H1 (cell line): Measurements from ENCODE around the gene GRM4. TPM values are rescaled to one million over a fixed set of nuclear protein-coding genes. Genes with fewer than 3 reads are reported as not detected.

Source experiments
- CTCF ChIA-PET: fragments of 300-600 bp; sonication (Branson Sonifier 250); formaldehyde crosslinking; loops from one replicate; lab custom pipeline; 2021; ENCODE audit not compliant: partially characterized antibody; lab: Charles Lee
- POLR2A ChIA-PET: fragments of 300-600 bp; sonication (Branson Sonifier 250); formaldehyde crosslinking; loops from one replicate; lab custom pipeline; 2021; ENCODE audit warnings: inconsistent platforms; ENCODE audit not compliant: partially characterized antibody; lab: Charles Lee
- DNase-seq, 2 experiments: peaks; one replicate each; pipeline versions ENCODE4 v3.0.0 to v3.0.0-alpha.2; 2010 to 2022; ENCODE audit warnings: low spot score in 2 of 2, low read depth in 1 of 2, mixed read lengths in 1 of 2
- FAIRE-seq: peaks from 2 replicates; lab custom pipeline; 2011; peaks lifted over from hg19 to GRCh38; lab: Jason Lieb, UNC
- H2AFZ ChIP-seq: 2 replicates; pipeline ENCODE4 v1.8.1; 2012; ENCODE audit warnings: low read length, inconsistent platforms
- H2AK5ac ChIP-seq: 2 replicates; pipeline ENCODE4 v1.6.1; 2013; ENCODE audit warnings: low read depth, low read length
- H2BK120ac ChIP-seq: replicated peaks from 2 replicates; pipeline ENCODE3; 2013; ENCODE audit warnings: low read depth, low read length, inconsistent platforms
- H2BK12ac ChIP-seq: 2 replicates; pipeline ENCODE4 v1.6.1; 2013; ENCODE audit warnings: low read depth, low read length
- H2BK15ac ChIP-seq: 2 replicates; pipeline ENCODE4 v1.6.1; 2013; ENCODE audit warnings: low read length
- H2BK20ac ChIP-seq: 2 replicates; pipeline ENCODE4 v1.6.1; 2013; ENCODE audit warnings: low read length
- H2BK5ac ChIP-seq: 2 replicates; pipeline ENCODE4 v1.6.1; 2013; ENCODE audit warnings: low read depth, low read length
- H3K14ac ChIP-seq: 2 replicates; pipeline ENCODE4 v1.6.1; 2013; ENCODE audit warnings: inconsistent platforms; ENCODE audit not compliant: insufficient read length
- H3K18ac ChIP-seq: 2 replicates; pipeline ENCODE4 v1.6.1; 2013; ENCODE audit warnings: low read length; ENCODE audit errors: extremely low read depth
- H3K23ac ChIP-seq: 2 replicates; pipeline ENCODE4 v1.6.1; 2013; ENCODE audit warnings: inconsistent platforms; ENCODE audit not compliant: insufficient read length
- H3K23me2 ChIP-seq: 2 replicates; pipeline ENCODE4 v1.6.1; 2013; ENCODE audit warnings: low read depth, low read length
- H3K27ac ChIP-seq: 2 replicates; pipeline ENCODE4 v1.6.1; 2011; ENCODE audit warnings: low read depth, low read length, inconsistent platforms
- H3K27me3 ChIP-seq, 4 experiments: replicated peaks in 1 of 4; 1 replicate in 1 of 4; 2 replicates in 3 of 4; pipeline versions ENCODE4 v1.6.1 to v1.8.1; 2011 to 2013; ENCODE audit warnings: low read length in 3 of 4, mild to moderate bottlenecking in 3 of 4, inconsistent platforms in 2 of 4, mixed read lengths in 2 of 4, moderate library complexity in 1 of 4; ENCODE audit not compliant: control insufficient read depth in 3 of 4, insufficient read depth in 3 of 4; ENCODE audit errors: extremely low read depth in 1 of 4
- H3K36me3 ChIP-seq, 4 experiments: 2 replicates each; pipeline versions ENCODE4 v1.6.1 to v1.8.1; 2011 to 2013; ENCODE audit warnings: mild to moderate bottlenecking in 4 of 4, low read length in 3 of 4, moderate library complexity in 2 of 4, control low read depth in 1 of 4, inconsistent platforms in 1 of 4; ENCODE audit not compliant: insufficient read depth in 4 of 4, control insufficient read depth in 2 of 4
- H3K4ac ChIP-seq: replicated peaks from 2 replicates; pipeline ENCODE3; 2013; ENCODE audit warnings: low read length, low read depth, mixed read lengths, inconsistent platforms; ENCODE audit not compliant: insufficient read length
- H3K4me1 ChIP-seq, 4 experiments: replicated peaks in 1 of 4; 1 replicate in 1 of 4; 2 replicates in 3 of 4; pipeline versions ENCODE4 v1.6.1 to v1.8.1; 2011 to 2013; ENCODE audit warnings: low read length in 3 of 4, inconsistent platforms in 2 of 4, mixed read lengths in 1 of 4; ENCODE audit not compliant: insufficient read depth in 4 of 4, control insufficient read depth in 3 of 4
- H3K4me2 ChIP-seq, 2 experiments: 2 replicates each; pipeline versions ENCODE4 v1.6.1 to v1.8.1; 2011 to 2013; ENCODE audit warnings: low read depth in 2 of 2, low read length in 2 of 2, control low read depth in 1 of 2, inconsistent platforms in 1 of 2, mild to moderate bottlenecking in 1 of 2; ENCODE audit not compliant: insufficient read depth in 1 of 2
- H3K4me3 ChIP-seq, 4 experiments: fragments of 200-600, 300-600 bp in 1 of 4; sonication (generic), shearing (Covaris generic), sonication (Bioruptor Twin) in 1 of 4; 2 replicates each; pipeline versions ENCODE4 v1.5.1 to v1.8.1; 2011 to 2016; ENCODE audit warnings: low read length in 4 of 4, low read depth in 3 of 4, control low read depth in 2 of 4, inconsistent platforms in 2 of 4, mild to moderate bottlenecking in 2 of 4, mixed read lengths in 1 of 4, moderate library complexity in 1 of 4; ENCODE audit not compliant: insufficient read depth in 2 of 4; ENCODE audit errors: extremely low read depth in 1 of 4
- H3K56ac ChIP-seq: replicated peaks from 2 replicates; pipeline ENCODE3; 2013; ENCODE audit warnings: low read depth, mild to moderate bottlenecking, mixed read lengths, low read length, inconsistent platforms; ENCODE audit not compliant: insufficient read length
- H3K79me1 ChIP-seq: 2 replicates; pipeline ENCODE4 v1.6.1; 2013; ENCODE audit warnings: low read depth, low read length, control low read depth
- H3K79me2 ChIP-seq, 2 experiments: 2 replicates each; pipeline versions ENCODE4 v1.6.1 to v1.8.1; 2012 to 2013; ENCODE audit warnings: low read length in 2 of 2, mild to moderate bottlenecking in 2 of 2, inconsistent platforms in 1 of 2; ENCODE audit not compliant: insufficient read depth in 2 of 2, control insufficient read depth in 1 of 2
- H3K9ac ChIP-seq, 4 experiments: replicated peaks in 1 of 4; 1 replicate in 1 of 4; 2 replicates in 3 of 4; pipeline versions ENCODE4 v1.6.1 to v1.8.1; 2011 to 2013; ENCODE audit warnings: low read depth in 3 of 4, low read length in 3 of 4, control low read depth in 2 of 4, mild to moderate bottlenecking in 2 of 4, moderate library complexity in 2 of 4, inconsistent platforms in 1 of 4; ENCODE audit errors: extremely low read depth in 1 of 4
- H3K9me3 ChIP-seq, 2 experiments: 2 replicates each; pipeline versions ENCODE4 v1.6.1 to v1.8.1; 2012 to 2013; ENCODE audit warnings: mild to moderate bottlenecking in 2 of 2, moderate library complexity in 2 of 2, control low read depth in 1 of 2, inconsistent platforms in 1 of 2, low read depth in 1 of 2, low read length in 1 of 2, mixed read lengths in 1 of 2; ENCODE audit not compliant: insufficient read depth in 2 of 2
- H4K20me1 ChIP-seq, 2 experiments: replicated peaks in 1 of 2; 2 replicates each; pipeline versions ENCODE3 to v1.8.1; 2011 to 2013; ENCODE audit warnings: inconsistent platforms in 2 of 2, low read length in 2 of 2, mild to moderate bottlenecking in 1 of 2; ENCODE audit not compliant: insufficient read depth in 2 of 2, control insufficient read depth in 1 of 2
- H4K5ac ChIP-seq: 2 replicates; pipeline ENCODE4 v1.6.1; 2013; ENCODE audit warnings: low read length, low read depth, mixed read lengths, inconsistent platforms; ENCODE audit not compliant: insufficient read length
- H4K8ac ChIP-seq: 2 replicates; pipeline ENCODE4 v1.8.0; 2013; ENCODE audit warnings: mild to moderate bottlenecking, moderate library complexity, low read length, inconsistent platforms; ENCODE audit not compliant: insufficient read depth; ENCODE audit errors: extremely low read depth
- H4K91ac ChIP-seq: replicated peaks from 2 replicates; pipeline ENCODE3; 2013; ENCODE audit warnings: low read length, mixed read lengths, inconsistent platforms; ENCODE audit not compliant: insufficient read length
- JUND ChIP-seq: IDR thresholded peaks from 2 replicates; pipeline ENCODE4 v1.6.1; 2011; ENCODE audit warnings: mild to moderate bottlenecking, improper control_type of control experiment, low read length
- NRF1 ChIP-seq: IDR thresholded peaks from 2 replicates; pipeline ENCODE4 v1.6.1; 2011; ENCODE audit warnings: mild to moderate bottlenecking, low read depth, low read length, improper control_type of control experiment
- PHF8 ChIP-seq: fragments of 200-600 bp; sonication (generic); conservative IDR thresholded peaks from 2 replicates; pipeline ENCODE4 v1.7.1; 2012; ENCODE audit warnings: low read depth, mild to moderate bottlenecking, inconsistent platforms, low read length, moderate library complexity
- SRF ChIP-seq: IDR thresholded peaks from 2 replicates; pipeline ENCODE4 v1.6.1; 2011; ENCODE audit warnings: mild to moderate bottlenecking, low read depth, low read length, moderate library complexity
- WGBS, 2 experiments: shearing (Covaris generic) in 1 of 2; methylation state at CpG; one replicate each; pipeline versions ENCODE4 v1.1.6 to v1.1.7; 2013 to 2015; ENCODE audit warnings: low lambda C conversion rate in 2 of 2, mixed read lengths in 2 of 2, inconsistent platforms in 1 of 2, low coverage in 1 of 2, missing lambda C conversion rate in 1 of 2; ENCODE audit not compliant: insufficient replicate concordance in 2 of 2, insufficient coverage in 1 of 2, insufficient read length in 1 of 2; ENCODE audit errors: extremely low coverage in 1 of 2, missing lambda C conversion rate in 1 of 2; 5-methylcytosine and 5-hydroxymethylcytosine counted together
- polyA plus RNA-seq, 7 experiments: library from polyadenylated mRNA; depleted of rRNA in 3 of 7; stranded (reverse) in 5 of 7; unstranded in 2 of 7; fragments of >200 nt in 5 of 7; fragments of 200-250 nt in 2 of 7; gene quantifications; 1 replicate in 5 of 7; 2 replicates in 1 of 7; 4 replicates in 1 of 7; pipeline versions ENCODE4 v1.2.1 to v1.2.3, GENCODE V29; 2011 to 2013; ENCODE audit warnings: missing spikeins in 2 of 7, mixed read lengths in 2 of 7
- total RNA-seq: library from RNA; stranded (reverse); fragmentation: NEBNext Ultra II Directional; extraction: Animal tissue kit (Norgen Biotek cat#: 25700); gene quantifications from 2 replicates; pipeline ENCODE4 v1.2.1, GENCODE V29; 2021

GRM4 gene
- total and polyA plus RNA-seq, 2 of the 8 experiments (the other 6 are each of a cell fraction or from before 2014, with no cell fraction given), result 19.6 to 21.5 TPM

- Histone ChIP-seq H3K56ac (no peak overlapping the region), H2AFZ (no peak overlapping the region), H3K79me2 (no peaks in the 10 kb centered on the region), H3K4me2 (no peak overlapping the region), H3K27ac (no peak overlapping the region), H2BK12ac (no peak overlapping the region), H3K23ac (no peak overlapping the region), H3K36me3 (no peaks in the 10 kb centered on the region), H2BK5ac (no peak overlapping the region), H3K27me3 (peaks cover 8 to 40% (median 29%) of the 10 kb centered on the region in 4 experiments), H4K5ac (no peak overlapping the region), H4K20me1 (peaks cover 0 to 1% of the 10 kb centered on the region in 2 experiments), H3K4me1 (peaks cover 0 to 2% (median 0%) of the 10 kb centered on the region in 4 experiments; a peak in 2 of 7 replicates), H3K18ac (no peak overlapping the region), H2BK15ac (no peak overlapping the region), H3K23me2 (no peaks in the 10 kb centered on the region), H2BK120ac (no peak overlapping the region), H2AK5ac (no peak overlapping the region), H2BK20ac (no peak overlapping the region), H4K91ac (no peak overlapping the region), H3K9ac (no peak overlapping the region), H3K4ac (no peak overlapping the region), H3K79me1 (no peaks in the 10 kb centered on the region), H3K4me3 (no peak overlapping the region), H4K8ac (no peak overlapping the region; the same call in 1 of the 2 replicates), H3K14ac (no peak overlapping the region), H3K9me3 (no peaks in the 10 kb centered on the region)
- DNase-seq (no peak), FAIRE-seq (no peak)
- 83% methylated on average over 4 of the region's 5 CpGs; no CpG with 5 or more reads in 1 of the 2 experiments for WGBS, 2 experiments
- CTCF ChIA-PET, result interaction anchor here (1.0 to 4.5 kb wide), 8 partner anchors 11 to 239 kb away, joined by 3 to 10 read pairs (median 4); no protein-coding TSS in a partner anchor
- TF ChIP-seq SRF, result no peak
- TF ChIP-seq JUND, result no peak
- no peak for TF ChIP-seq NRF1
- TF ChIP-seq PHF8, result no peak
- POLR2A ChIA-PET, result interaction anchor here (0.8 kb wide), 1 partner anchor 11 kb away, joined by 3 read pairs; no protein-coding TSS in a partner anchor
These were observed 145.6 kb downstream of the GRM4 start for GRCh38 chr6:34000281-34000680.
